HEK293 (cell line): ENCODE data around the gene PDSS2.

Experiments used
- CTCF ChIA-PET: fragments of 350-600 bp; formaldehyde crosslinking; extraction: SDS; loops from one replicate; lab custom pipeline; 2021; ENCODE audit warnings: antibody characterized with exemption; lab: Yijun Ruan, JAX
- POLR2A ChIA-PET: fragments of 300-600 bp; formaldehyde crosslinking; extraction: SDS; loops from one replicate; lab custom pipeline; 2020; ENCODE audit warnings: antibody characterized with exemption, inconsistent platforms; lab: Yijun Ruan, JAX
- H3K27ac ChIP-seq: fragments of 200-500 bp; sonication (Bioruptor generic); 2 replicates; pipeline ENCODE4 v1.5.1; 2014; ENCODE audit warnings: low read depth, low read length, control low read depth, inconsistent platforms; ENCODE audit errors: extremely low read depth
- H3K36me3 ChIP-seq, 2 experiments: fragments of 200-500 bp in 1 of 2; sonication (Bioruptor generic) in 1 of 2; 1 replicate in 1 of 2; 2 replicates in 1 of 2; pipeline ENCODE4 v1.5.1; 2014 to 2017; ENCODE audit warnings: inconsistent platforms in 2 of 2, low read length in 2 of 2; ENCODE audit not compliant: control insufficient read depth in 2 of 2, insufficient read depth in 1 of 2
- H3K4me1 ChIP-seq: fragments of 200-500 bp; sonication (Bioruptor generic); 2 replicates; pipeline ENCODE4 v1.5.1; 2014; ENCODE audit warnings: mild to moderate bottlenecking, low read length, inconsistent platforms; ENCODE audit not compliant: control insufficient read depth, insufficient read depth
- H3K4me3 ChIP-seq: 2 replicates; pipeline ENCODE4 v1.5.1; 2011; ENCODE audit warnings: low read depth, mild to moderate bottlenecking, control low read depth, low read length, moderate library complexity
- H3K9me3 ChIP-seq: fragments of 200-500 bp; sonication (Bioruptor generic); 2 replicates; pipeline ENCODE4 v1.5.1; 2014; ENCODE audit warnings: low read depth, low read length, inconsistent platforms; ENCODE audit not compliant: control insufficient read depth, insufficient read depth
- GLIS1 ChIP-seq: fragments of 450-650 bp; formaldehyde crosslinking; IDR thresholded peaks from 2 replicates; pipeline ENCODE4 v1.5.1; 2016; ENCODE audit warnings: missing biosample characterization, missing genetic modification characterization
- OSR2 ChIP-seq: fragments of 450-650 bp; formaldehyde crosslinking; IDR thresholded peaks from 2 replicates; pipeline ENCODE4 v1.5.1; 2016; ENCODE audit warnings: missing biosample characterization, missing genetic modification characterization
- WT1 ChIP-seq: fragments of 450-650 bp; formaldehyde crosslinking; IDR thresholded peaks from 2 replicates; pipeline ENCODE4 v1.5.1; 2016; ENCODE audit warnings: missing biosample characterization, missing genetic modification characterization
- ZBTB21 ChIP-seq: fragments of 450-650 bp; formaldehyde crosslinking; IDR thresholded peaks from 2 replicates; pipeline ENCODE4 v1.5.1; 2017; ENCODE audit warnings: missing biosample characterization, missing genetic modification characterization
- ZFP41 ChIP-seq: fragments of 450-650 bp; formaldehyde crosslinking; IDR thresholded peaks from 2 replicates; pipeline ENCODE4 v1.5.1; 2016; ENCODE audit warnings: missing biosample characterization, missing genetic modification characterization, borderline replicate concordance
- ZNF10 ChIP-seq: fragments of 450-650 bp; formaldehyde crosslinking; IDR thresholded peaks from 2 replicates; pipeline ENCODE4 v1.5.1; 2017; ENCODE audit warnings: missing biosample characterization, missing genetic modification characterization
- ZNF174 ChIP-seq: fragments of 450-650 bp; formaldehyde crosslinking; IDR thresholded peaks from 2 replicates; pipeline ENCODE4 v1.5.0; 2017; ENCODE audit warnings: missing biosample characterization, mild to moderate bottlenecking, missing genetic modification characterization
- ZNF2 ChIP-seq: fragments of 450-650 bp; formaldehyde crosslinking; IDR thresholded peaks from 2 replicates; pipeline ENCODE4 v1.5.1; 2016; ENCODE audit warnings: missing biosample characterization, missing genetic modification characterization
- ZNF266 ChIP-seq: fragments of 450-650 bp; formaldehyde crosslinking; IDR thresholded peaks from 2 replicates; pipeline ENCODE4 v1.5.1; 2016; ENCODE audit warnings: missing biosample characterization, missing genetic modification characterization, low read depth
- ZNF274 ChIP-seq, 2 experiments: fragments of 200-500 bp in 1 of 2; fragments of 450-650 bp in 1 of 2; sonication (Bioruptor generic) in 1 of 2; formaldehyde crosslinking in 1 of 2; IDR thresholded peaks; 2 replicates each; pipeline versions ENCODE4 v1.5.1 to v1.6.1; 2014 to 2016; ENCODE audit warnings: borderline replicate concordance in 1 of 2, inconsistent platforms in 1 of 2, low read length in 1 of 2, missing biosample characterization in 1 of 2, missing genetic modification characterization in 1 of 2
- ZNF544 ChIP-seq: fragments of 450-650 bp; formaldehyde crosslinking; IDR thresholded peaks from 2 replicates; pipeline ENCODE4 v1.5.0; 2017; ENCODE audit warnings: missing biosample characterization, missing genetic modification characterization
- ZNF610 ChIP-seq: fragments of 450-650 bp; formaldehyde crosslinking; IDR thresholded peaks from 2 replicates; pipeline ENCODE4 v1.5.1; 2016; ENCODE audit warnings: missing biosample characterization, missing genetic modification characterization, borderline replicate concordance
- ZNF623 ChIP-seq: fragments of 450-650 bp; formaldehyde crosslinking; IDR thresholded peaks from 2 replicates; pipeline ENCODE4 v1.5.1; 2016; ENCODE audit warnings: missing biosample characterization, missing genetic modification characterization
- ZNF791 ChIP-seq: fragments of 450-650 bp; formaldehyde crosslinking; IDR thresholded peaks from 2 replicates; pipeline ENCODE4 v1.5.1; 2016; ENCODE audit warnings: missing biosample characterization, missing genetic modification characterization
- TF ChIP-seq, protein P1 (sequence below): fragments of 450-650 bp; formaldehyde crosslinking; IDR thresholded peaks from 2 replicates; pipeline ENCODE4 v1.5.1; 2016; ENCODE audit warnings: missing biosample characterization, missing genetic modification characterization
- TF ChIP-seq, protein P2 (sequence below): fragments of 450-650 bp; formaldehyde crosslinking; IDR thresholded peaks from 2 replicates; pipeline ENCODE4 v1.5.1; 2016; ENCODE audit warnings: missing biosample characterization, missing genetic modification characterization
- TF ChIP-seq, protein P3 (sequence below): fragments of 450-650 bp; formaldehyde crosslinking; IDR thresholded peaks from 2 replicates; pipeline ENCODE4 v1.5.1; 2017; ENCODE audit warnings: missing biosample characterization, missing genetic modification characterization
- TF ChIP-seq, protein P4 (sequence below): fragments of 450-650 bp; formaldehyde crosslinking; IDR thresholded peaks from 2 replicates; pipeline ENCODE4 v1.5.1; 2016; ENCODE audit warnings: missing biosample characterization, missing genetic modification characterization
- TF ChIP-seq, protein P5 (sequence below): fragments of 450-650 bp; formaldehyde crosslinking; conservative IDR thresholded peaks from 2 replicates; pipeline ENCODE4 v1.5.1; 2016; ENCODE audit warnings: low read depth, missing biosample characterization, missing genetic modification characterization

PDSS2 gene

DNA sequence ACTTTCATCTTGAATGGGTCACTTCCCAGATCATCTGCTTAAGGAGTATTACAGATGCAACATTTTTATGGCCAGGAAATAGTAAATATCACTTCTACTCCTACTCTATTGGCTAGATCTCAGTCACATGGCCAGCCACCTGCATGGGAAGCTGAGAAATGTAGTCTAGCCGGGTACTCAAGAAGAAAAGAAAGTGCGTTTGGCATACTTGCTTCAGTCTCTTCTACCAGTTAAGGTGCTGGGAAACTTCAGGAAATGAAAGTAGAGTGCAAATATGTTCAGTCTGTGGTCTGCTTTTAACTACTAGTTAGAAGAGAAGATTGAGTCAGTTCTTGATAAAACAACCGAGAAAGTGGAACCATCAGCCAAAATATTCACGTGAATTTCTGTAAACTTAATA is 129.2 kb downstream of the PDSS2 start:
- ChIA-PET POLR2A (interaction anchor here (1.5 kb wide), 1 partner anchor 18 kb away, joined by 4 read pairs; no protein-coding TSS in a partner anchor), CTCF (interaction anchor here (0.6 to 1.9 kb wide), 4 partner anchors 12 to 326 kb away, joined by 3 to 17 read pairs (median 4); no protein-coding TSS in a partner anchor)
- Histone ChIP-seq H3K36me3 (no peaks in the 10 kb centered on the region), H3K4me1 (no peaks in the 10 kb centered on the region; the same call in 1 of the 2 replicates), H3K27ac (no peak overlapping the region), H3K4me3 (no peak overlapping the region), H3K9me3 (no peaks in the 10 kb centered on the region)
- no peak for TF ChIP-seq ZNF610 (tag by site-specific recombination)
- TF ChIP-seq, protein P1, sequence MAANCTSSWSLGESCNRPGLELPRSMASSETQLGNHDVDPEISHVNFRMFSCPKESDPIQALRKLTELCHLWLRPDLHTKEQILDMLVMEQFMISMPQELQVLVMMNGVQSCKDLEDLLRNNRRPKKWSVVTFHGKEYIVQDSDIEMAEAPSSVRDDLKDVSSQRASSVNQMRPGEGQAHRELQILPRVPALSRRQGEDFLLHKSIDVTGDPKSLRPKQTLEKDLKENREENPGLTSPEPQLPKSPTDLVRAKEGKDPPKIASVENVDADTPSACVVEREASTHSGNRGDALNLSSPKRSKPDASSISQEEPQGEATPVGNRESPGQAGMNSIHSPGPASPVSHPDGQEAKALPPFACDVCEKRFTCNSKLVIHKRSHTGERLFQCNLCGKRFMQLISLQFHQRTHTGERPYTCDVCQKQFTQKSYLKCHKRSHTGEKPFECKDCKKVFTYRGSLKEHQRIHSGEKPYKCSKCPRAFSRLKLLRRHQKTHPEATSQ: no peak
- TF ChIP-seq ZNF2 (tag by site-specific recombination): no peak
- no peak for TF ChIP-seq ZNF791 (tag by site-specific recombination)
- TF ChIP-seq ZFP41 (tag by site-specific recombination): no peak
- TF ChIP-seq, protein P2, sequence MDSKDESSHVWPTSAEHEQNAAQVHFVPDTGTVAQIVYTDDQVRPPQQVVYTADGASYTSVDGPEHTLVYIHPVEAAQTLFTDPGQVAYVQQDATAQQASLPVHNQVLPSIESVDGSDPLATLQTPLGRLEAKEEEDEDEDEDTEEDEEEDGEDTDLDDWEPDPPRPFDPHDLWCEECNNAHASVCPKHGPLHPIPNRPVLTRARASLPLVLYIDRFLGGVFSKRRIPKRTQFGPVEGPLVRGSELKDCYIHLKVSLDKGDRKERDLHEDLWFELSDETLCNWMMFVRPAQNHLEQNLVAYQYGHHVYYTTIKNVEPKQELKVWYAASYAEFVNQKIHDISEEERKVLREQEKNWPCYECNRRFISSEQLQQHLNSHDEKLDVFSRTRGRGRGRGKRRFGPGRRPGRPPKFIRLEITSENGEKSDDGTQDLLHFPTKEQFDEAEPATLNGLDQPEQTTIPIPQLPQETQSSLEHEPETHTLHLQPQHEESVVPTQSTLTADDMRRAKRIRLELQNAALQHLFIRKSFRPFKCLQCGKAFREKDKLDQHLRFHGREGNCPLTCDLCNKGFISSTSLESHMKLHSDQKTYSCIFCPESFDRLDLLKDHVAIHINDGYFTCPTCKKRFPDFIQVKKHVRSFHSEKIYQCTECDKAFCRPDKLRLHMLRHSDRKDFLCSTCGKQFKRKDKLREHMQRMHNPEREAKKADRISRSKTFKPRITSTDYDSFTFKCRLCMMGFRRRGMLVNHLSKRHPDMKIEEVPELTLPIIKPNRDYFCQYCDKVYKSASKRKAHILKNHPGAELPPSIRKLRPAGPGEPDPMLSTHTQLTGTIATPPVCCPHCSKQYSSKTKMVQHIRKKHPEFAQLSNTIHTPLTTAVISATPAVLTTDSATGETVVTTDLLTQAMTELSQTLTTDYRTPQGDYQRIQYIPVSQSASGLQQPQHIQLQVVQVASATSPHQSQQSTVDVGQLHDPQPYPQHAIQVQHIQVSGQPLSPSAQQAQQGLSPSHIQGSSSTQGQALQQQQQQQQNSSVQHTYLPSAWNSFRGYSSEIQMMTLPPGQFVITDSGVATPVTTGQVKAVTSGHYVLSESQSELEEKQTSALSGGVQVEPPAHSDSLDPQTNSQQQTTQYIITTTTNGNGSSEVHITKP (tag by site-specific recombination): no peak
- TF ChIP-seq ZNF10: no peak
- TF ChIP-seq ZNF623 (tag by site-specific recombination): no peak
- TF ChIP-seq, protein P3, sequence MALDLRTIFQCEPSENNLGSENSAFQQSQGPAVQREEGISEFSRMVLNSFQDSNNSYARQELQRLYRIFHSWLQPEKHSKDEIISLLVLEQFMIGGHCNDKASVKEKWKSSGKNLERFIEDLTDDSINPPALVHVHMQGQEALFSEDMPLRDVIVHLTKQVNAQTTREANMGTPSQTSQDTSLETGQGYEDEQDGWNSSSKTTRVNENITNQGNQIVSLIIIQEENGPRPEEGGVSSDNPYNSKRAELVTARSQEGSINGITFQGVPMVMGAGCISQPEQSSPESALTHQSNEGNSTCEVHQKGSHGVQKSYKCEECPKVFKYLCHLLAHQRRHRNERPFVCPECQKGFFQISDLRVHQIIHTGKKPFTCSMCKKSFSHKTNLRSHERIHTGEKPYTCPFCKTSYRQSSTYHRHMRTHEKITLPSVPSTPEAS (tag by site-specific recombination): no peak
- TF ChIP-seq WT1 (tag by site-specific recombination): no peak
- TF ChIP-seq, protein P4, sequence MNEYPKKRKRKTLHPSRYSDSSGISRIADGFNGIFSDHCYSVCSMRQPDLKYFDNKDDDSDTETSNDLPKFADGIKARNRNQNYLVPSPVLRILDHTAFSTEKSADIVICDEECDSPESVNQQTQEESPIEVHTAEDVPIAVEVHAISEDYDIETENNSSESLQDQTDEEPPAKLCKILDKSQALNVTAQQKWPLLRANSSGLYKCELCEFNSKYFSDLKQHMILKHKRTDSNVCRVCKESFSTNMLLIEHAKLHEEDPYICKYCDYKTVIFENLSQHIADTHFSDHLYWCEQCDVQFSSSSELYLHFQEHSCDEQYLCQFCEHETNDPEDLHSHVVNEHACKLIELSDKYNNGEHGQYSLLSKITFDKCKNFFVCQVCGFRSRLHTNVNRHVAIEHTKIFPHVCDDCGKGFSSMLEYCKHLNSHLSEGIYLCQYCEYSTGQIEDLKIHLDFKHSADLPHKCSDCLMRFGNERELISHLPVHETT: no peak
- no peak for TF ChIP-seq ZNF266
- no peak for TF ChIP-seq ZBTB21 (tag by site-specific recombination)
- TF ChIP-seq, protein P5, sequence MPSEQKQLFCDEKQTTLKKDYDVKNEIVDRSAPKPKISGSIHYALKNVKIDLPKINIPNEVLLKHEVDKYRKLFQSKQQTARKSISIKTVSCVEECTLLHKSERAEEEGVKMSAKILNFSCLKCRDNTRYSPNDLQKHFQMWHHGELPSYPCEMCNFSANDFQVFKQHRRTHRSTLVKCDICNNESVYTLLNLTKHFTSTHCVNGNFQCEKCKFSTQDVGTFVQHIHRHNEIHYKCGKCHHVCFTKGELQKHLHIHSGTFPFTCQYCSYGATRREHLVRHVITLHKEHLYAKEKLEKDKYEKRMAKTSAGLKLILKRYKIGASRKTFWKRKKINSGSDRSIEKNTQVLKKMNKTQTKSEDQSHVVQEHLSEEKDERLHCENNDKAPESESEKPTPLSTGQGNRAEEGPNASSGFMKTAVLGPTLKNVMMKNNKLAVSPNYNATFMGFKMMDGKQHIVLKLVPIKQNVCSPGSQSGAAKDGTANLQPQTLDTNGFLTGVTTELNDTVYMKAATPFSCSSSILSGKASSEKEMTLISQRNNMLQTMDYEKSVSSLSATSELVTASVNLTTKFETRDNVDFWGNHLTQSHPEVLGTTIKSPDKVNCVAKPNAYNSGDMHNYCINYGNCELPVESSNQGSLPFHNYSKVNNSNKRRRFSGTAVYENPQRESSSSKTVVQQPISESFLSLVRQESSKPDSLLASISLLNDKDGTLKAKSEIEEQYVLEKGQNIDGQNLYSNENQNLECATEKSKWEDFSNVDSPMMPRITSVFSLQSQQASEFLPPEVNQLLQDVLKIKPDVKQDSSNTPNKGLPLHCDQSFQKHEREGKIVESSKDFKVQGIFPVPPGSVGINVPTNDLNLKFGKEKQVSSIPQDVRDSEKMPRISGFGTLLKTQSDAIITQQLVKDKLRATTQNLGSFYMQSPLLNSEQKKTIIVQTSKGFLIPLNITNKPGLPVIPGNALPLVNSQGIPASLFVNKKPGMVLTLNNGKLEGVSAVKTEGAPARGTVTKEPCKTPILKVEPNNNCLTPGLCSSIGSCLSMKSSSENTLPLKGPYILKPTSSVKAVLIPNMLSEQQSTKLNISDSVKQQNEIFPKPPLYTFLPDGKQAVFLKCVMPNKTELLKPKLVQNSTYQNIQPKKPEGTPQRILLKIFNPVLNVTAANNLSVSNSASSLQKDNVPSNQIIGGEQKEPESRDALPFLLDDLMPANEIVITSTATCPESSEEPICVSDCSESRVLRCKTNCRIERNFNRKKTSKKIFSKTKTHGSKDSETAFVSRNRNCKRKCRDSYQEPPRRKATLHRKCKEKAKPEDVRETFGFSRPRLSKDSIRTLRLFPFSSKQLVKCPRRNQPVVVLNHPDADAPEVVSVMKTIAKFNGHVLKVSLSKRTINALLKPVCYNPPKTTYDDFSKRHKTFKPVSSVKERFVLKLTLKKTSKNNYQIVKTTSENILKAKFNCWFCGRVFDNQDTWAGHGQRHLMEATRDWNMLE: no peak
- TF ChIP-seq OSR2 (tag by site-specific recombination): no peak
- no peak for TF ChIP-seq GLIS1 (tag by site-specific recombination)
- TF ChIP-seq ZNF274 (IDR thresholded peaks at IDR 0.05; ENCODE audit: low read length): no peak
- TF ChIP-seq ZNF274 (tag by site-specific recombination; IDR thresholded peaks at IDR 0.05; ENCODE audit: borderline replicate concordance): no peak
- no peak for TF ChIP-seq ZNF174
- TF ChIP-seq ZNF544: no peak
